Testis (tissue), 3 donors: ENCODE measurements around the gene FAM222B. TPM values are rescaled to one million over a fixed set of nuclear protein-coding genes. Genes with fewer than 3 reads are reported as not detected.
"Not testable (repeated sequence)": the region's sequence is repeated elsewhere in the genome, so short reads cannot be mapped to it uniquely, and the experiment has no call there.

ENCODE experiments used
- DNase-seq: peaks from one replicate; pipeline ENCODE4 v3.0.0-alpha.2; 2019
- H3K27ac ChIP-seq, 2 donors: fragments of 200-600 bp; sonication (generic); one replicate each; pipeline ENCODE4 v1.5.1; 2019
- H3K27me3 ChIP-seq: fragments of 200-600 bp; sonication (generic); one replicate; pipeline ENCODE4 v1.5.1; 2019
- H3K36me3 ChIP-seq: fragments of 200-600 bp; sonication (generic); one replicate; pipeline ENCODE4 v1.5.1; 2017; ENCODE audit warnings: low read depth; ENCODE audit errors: missing control alignments
- H3K4me1 ChIP-seq: fragments of 200-600 bp; sonication (generic); one replicate; pipeline ENCODE4 v1.5.1; 2019
- H3K4me3 ChIP-seq, 2 donors: fragments of 200-600 bp; sonication (generic); one replicate each; pipeline ENCODE4 v1.5.1; 2017 to 2019
- H3K9me3 ChIP-seq: fragments of 200-600 bp; sonication (generic); one replicate; pipeline ENCODE4 v1.5.1; 2017
- POLR2A ChIP-seq: fragments of 450-650 bp; IDR thresholded peaks from one replicate; pipeline ENCODE4 v1.6.1; 2017; ENCODE audit warnings: antibody characterized with exemption, mild to moderate bottlenecking, moderate library complexity
- WGBS, 2 donors: methylation state at CpG; one replicate each; pipeline ENCODE4 v1.1.5; 2018; 5-methylcytosine and 5-hydroxymethylcytosine counted together
- intact Hi-C: fragments of 100-400 bp; cut with DNase I; formaldehyde crosslinking; loops from one replicate; pipeline ENCODE4 v1.15.1; 2023; ENCODE audit warnings: low total_unique reads
- polyA plus RNA-seq: library from polyadenylated mRNA; stranded (reverse); fragments of 350-450 nt; fragmentation: Illumina TruSeq; extraction: RNeasy Lipid Tissue Mini Kit (QIAGEN cat#74804); gene quantifications from one replicate; pipeline ENCODE4 v1.2.3, GENCODE V29; 2014; ENCODE audit warnings: low read depth, low replicate concordance; ENCODE audit not compliant: insufficient read depth
- total RNA-seq, 2 donors: library from RNA; depleted of rRNA; stranded (reverse); fragments of >200 nt; gene quantifications; one replicate each; pipeline ENCODE4 v1.2.3, GENCODE V29; 2016
- TF ChIP-seq, protein P1 (sequence below), 3 experiments: fragments of 450-650 bp in 2 of 3; fragments of 200-600 bp in 1 of 3; sonication (generic) in 1 of 3; IDR thresholded peaks; one replicate each; pipeline ENCODE4 v1.5.1; 2016 to 2019; ENCODE audit warnings: antibody characterized with exemption in 3 of 3, mild to moderate bottlenecking in 2 of 3, moderate library complexity in 1 of 3

FAM222B gene
- total and polyA plus RNA-seq, 3 donors from 2014 or later = 69.6 to 84.5 (median 74.5) TPM

- H3K36me3 ChIP-seq = no peaks in the 10 kb centered on the region
- TF ChIP-seq POLR2A = no peak
- TF ChIP-seq, protein P1, sequence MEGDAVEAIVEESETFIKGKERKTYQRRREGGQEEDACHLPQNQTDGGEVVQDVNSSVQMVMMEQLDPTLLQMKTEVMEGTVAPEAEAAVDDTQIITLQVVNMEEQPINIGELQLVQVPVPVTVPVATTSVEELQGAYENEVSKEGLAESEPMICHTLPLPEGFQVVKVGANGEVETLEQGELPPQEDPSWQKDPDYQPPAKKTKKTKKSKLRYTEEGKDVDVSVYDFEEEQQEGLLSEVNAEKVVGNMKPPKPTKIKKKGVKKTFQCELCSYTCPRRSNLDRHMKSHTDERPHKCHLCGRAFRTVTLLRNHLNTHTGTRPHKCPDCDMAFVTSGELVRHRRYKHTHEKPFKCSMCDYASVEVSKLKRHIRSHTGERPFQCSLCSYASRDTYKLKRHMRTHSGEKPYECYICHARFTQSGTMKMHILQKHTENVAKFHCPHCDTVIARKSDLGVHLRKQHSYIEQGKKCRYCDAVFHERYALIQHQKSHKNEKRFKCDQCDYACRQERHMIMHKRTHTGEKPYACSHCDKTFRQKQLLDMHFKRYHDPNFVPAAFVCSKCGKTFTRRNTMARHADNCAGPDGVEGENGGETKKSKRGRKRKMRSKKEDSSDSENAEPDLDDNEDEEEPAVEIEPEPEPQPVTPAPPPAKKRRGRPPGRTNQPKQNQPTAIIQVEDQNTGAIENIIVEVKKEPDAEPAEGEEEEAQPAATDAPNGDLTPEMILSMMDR (IDR thresholded peaks at IDR 0.05) = no peak
- H3K27ac ChIP-seq = no peak overlapping the region
- no peaks in the 10 kb centered on the region for H3K4me1 ChIP-seq
- WGBS, 2 donors = 75% methylated on average over 2 of the region's 2 CpGs
- intact Hi-C loops = no loop called here
- no peaks in the 10 kb centered on the region for H3K9me3 ChIP-seq
- no peak overlapping the region for H3K4me3 ChIP-seq
- no peaks in the 10 kb centered on the region for H3K27me3 ChIP-seq
- no peak for DNase-seq
Measured at GRCh38 chr17:28796062-28796461, 46.5 kb downstream of the FAM222B start.

DNA sequence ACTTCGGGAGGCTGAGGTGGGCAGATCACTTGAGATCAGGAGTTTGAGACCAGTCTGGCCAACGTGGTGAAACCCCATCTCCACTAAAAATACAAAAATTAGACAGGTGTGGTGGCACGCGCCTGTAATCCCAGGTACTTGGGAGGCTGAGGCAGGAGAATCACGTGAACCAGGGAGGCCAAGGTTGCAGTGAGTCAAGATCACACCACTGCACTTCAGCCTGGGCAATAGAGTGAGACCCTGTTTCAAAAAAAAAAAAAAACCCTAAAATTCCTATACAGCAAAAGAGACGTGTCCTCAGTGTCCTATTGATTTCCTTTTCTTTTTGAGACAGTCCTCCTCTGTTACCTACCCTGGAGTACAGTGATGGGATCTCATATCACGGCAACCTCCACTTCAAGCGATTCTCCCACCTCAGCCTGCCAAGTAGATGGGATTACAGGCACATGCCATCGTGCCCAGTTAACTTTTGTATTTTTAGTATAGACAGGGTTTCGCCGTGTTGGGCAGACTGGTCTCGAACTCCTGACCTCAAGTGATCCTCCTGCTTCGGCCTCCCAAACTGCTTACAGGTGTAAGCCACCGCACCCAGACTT, 47.6 kb downstream of the FAM222B start:
- H3K4me1 ChIP-seq, intact Hi-C loops, DNase-seq, H3K27me3 ChIP-seq, H3K4me3 ChIP-seq, H3K9me3 ChIP-seq, H3K27ac ChIP-seq, H3K36me3 ChIP-seq: not testable (repeated sequence)
- 94 to 95% methylated on average over 14 of the region's 14 CpGs for WGBS, 2 donors

GRCh38 chr17:28792877-28793661, 49.5 kb downstream of the FAM222B start:
- Histone ChIP-seq H3K27ac (no peak overlapping the region), H3K27me3 (no peaks in the 10 kb centered on the region), H3K9me3 (no peaks in the 10 kb centered on the region), H3K36me3 (no peaks in the 10 kb centered on the region), H3K4me3 (no peak overlapping the region), H3K4me1 (no peaks in the 10 kb centered on the region)
- no peak for TF ChIP-seq POLR2A
- TF ChIP-seq, protein P1 (IDR thresholded peaks at IDR 0.05) = no peak
- no peak for DNase-seq
- 59 to 72% methylated on average over 2 of the region's 2 CpGs for WGBS, 2 donors
- intact Hi-C loops = no loop called here

DNA sequence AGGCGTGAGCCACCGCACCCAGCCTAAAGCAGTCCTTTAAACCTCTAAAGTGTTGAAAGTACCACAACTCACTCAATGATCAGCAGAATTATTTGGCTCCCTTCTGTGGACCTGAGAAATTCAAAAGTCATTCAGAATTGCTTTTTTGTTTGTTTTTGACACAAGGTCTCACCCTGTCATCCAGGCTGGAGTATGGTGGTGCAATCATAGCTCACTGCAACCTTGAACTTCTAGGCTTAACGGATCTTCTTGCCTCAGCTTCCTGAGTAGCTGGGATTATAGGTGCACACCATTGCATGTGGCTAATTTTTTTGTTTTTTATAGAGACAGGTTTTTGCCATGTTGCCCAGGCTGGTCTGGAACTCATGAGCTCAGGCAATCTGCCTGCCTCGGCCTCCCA, 54.5 kb downstream of the FAM222B start:
- H3K27me3 ChIP-seq = no peaks in the 10 kb centered on the region
- intact Hi-C loops = no loop called here
- no peaks in the 10 kb centered on the region for H3K4me1 ChIP-seq
- no peak overlapping the region for H3K27ac ChIP-seq
- no peaks in the 10 kb centered on the region for H3K9me3 ChIP-seq
- H3K4me3 ChIP-seq = no peak overlapping the region
- no peak for DNase-seq
- H3K36me3 ChIP-seq = no peaks in the 10 kb centered on the region
- no peak for TF ChIP-seq POLR2A
- TF ChIP-seq, protein P1 (IDR thresholded peaks at IDR 0.05) = no peak
- WGBS, 2 donors = 88 to 91% methylated on average over 4 of the region's 4 CpGs

GRCh38 chr17:28783161-28783560, 59.4 kb downstream of the FAM222B start:
- intact Hi-C loops = no loop called here
- no peaks in the 10 kb centered on the region for H3K9me3 ChIP-seq
- no peak for TF ChIP-seq POLR2A
- TF ChIP-seq, protein P1 (IDR thresholded peaks at IDR 0.05) = no peak
- H3K27me3 ChIP-seq = no peaks in the 10 kb centered on the region
- no peak for DNase-seq
- H3K27ac ChIP-seq = no peak overlapping the region
- H3K36me3 ChIP-seq = no peaks in the 10 kb centered on the region
- no peak overlapping the region for H3K4me3 ChIP-seq
- no peaks in the 10 kb centered on the region for H3K4me1 ChIP-seq
- 82 to 89% methylated on average over 3 of the region's 3 CpGs for WGBS, 2 donors

- DNase-seq, H3K36me3 ChIP-seq, H3K9me3 ChIP-seq, intact Hi-C loops, H3K27ac ChIP-seq, H3K27me3 ChIP-seq, H3K4me1 ChIP-seq, H3K4me3 ChIP-seq: not testable (repeated sequence)
- 95 to 97% methylated on average over 13 of the region's 13 CpGs for WGBS, 2 donors
Measured at GRCh38 chr17:28779601-28780000, 63.0 kb downstream of the FAM222B start.
